ENCODE results near the gene NPL.

The NPL gene

GRCh38 chr1:182789138-182790076 is at the start of gene NPL:
NPL (plus strand) TSS chr1:182789773; CDS start chr1:182794372, 4,599 bp downstream.
- peak; percentile 68 for DNase-seq (ENCODE audit: low read depth, low spot score)

GRCh38 chr1:182740120-182740519 is 49.5 kb upstream of the NPL start:
- DNase-seq (ENCODE audit: low read depth, low spot score): no peak

GRCh38 chr1:182742780-182743179 is 46.8 kb upstream of the NPL start:
- no peak for DNase-seq (ENCODE audit: low read depth, low spot score)

GRCh38 chr1:182752077-182752988 is 37.2 kb upstream of the NPL start:
- DNase-seq (ENCODE audit: low read depth, low spot score): no peak

- DNase-seq (ENCODE audit: low read depth, low spot score): no peak
Measured at GRCh38 chr1:182754087-182754486, 35.5 kb upstream of the NPL start.

GRCh38 chr1:182754543-182755314 is 34.8 kb upstream of the NPL start:
- no peak for DNase-seq (ENCODE audit: low read depth, low spot score)

- no peak for DNase-seq (ENCODE audit: low read depth, low spot score)
Measured at GRCh38 chr1:182755632-182756031, 33.9 kb upstream of the NPL start.

GRCh38 chr1:182756423-182756822 is 33.1 kb upstream of the NPL start:
- no peak for DNase-seq (ENCODE audit: low read depth, low spot score)

GRCh38 chr1:182761396-182762395 is 27.9 kb upstream of the NPL start:
- no peak for DNase-seq (ENCODE audit: low read depth, low spot score)

- DNase-seq (ENCODE audit: low read depth, low spot score): no peak
Measured at GRCh38 chr1:182762536-182762935, 27.0 kb upstream of the NPL start.

- no peak for DNase-seq (ENCODE audit: low read depth, low spot score)
Measured at GRCh38 chr1:182764029-182764727, 25.4 kb upstream of the NPL start.

- DNase-seq (ENCODE audit: low read depth, low spot score): no peak
Measured at GRCh38 chr1:182765391-182765790, 24.2 kb upstream of the NPL start.

- DNase-seq (ENCODE audit: low read depth, low spot score): no peak
Measured at GRCh38 chr1:182766050-182766449, 23.5 kb upstream of the NPL start.

- DNase-seq (ENCODE audit: low read depth, low spot score): no peak
Measured at GRCh38 chr1:182766881-182767645, 22.5 kb upstream of the NPL start.

GRCh38 chr1:182768963-182769362 is 20.6 kb upstream of the NPL start:
- DNase-seq (ENCODE audit: low read depth, low spot score): no peak

GRCh38 chr1:182770232-182770631 is 19.3 kb upstream of the NPL start:
- no peak for DNase-seq (ENCODE audit: low read depth, low spot score)

GRCh38 chr1:182771187-182771984 is 18.2 kb upstream of the NPL start:
- no peak for DNase-seq (ENCODE audit: low read depth, low spot score)

- DNase-seq (ENCODE audit: low read depth, low spot score): no peak
Measured at GRCh38 chr1:182777386-182777785, 12.2 kb upstream of the NPL start.

All from activated CD4-positive, CD25-positive, alpha-beta regulatory T cell treated with anti-CD3 and anti-CD28 coated beads, Interleukin-2, amount 50 U/mL, for 16 hours (primary cell).